Smooth muscle cell (in vitro differentiated cells): ENCODE measurements around the gene ARHGEF37. TPM values are rescaled to one million over a fixed set of nuclear protein-coding genes. Genes with fewer than 3 reads are reported as not detected.

Source experiments
- DNase-seq: peaks from one replicate; lab custom pipeline; 2025; ENCODE audit not compliant: unreplicated experiment; lab: John Stamatoyannopoulos, UW
- H2AFZ ChIP-seq: fragments of 200-600 bp; sonication (generic); 2 replicates; pipeline ENCODE4 v1.6.0; 2016; ENCODE audit warnings: antibody characterized with exemption, low read depth, mild to moderate bottlenecking
- H3F3A ChIP-seq: fragments of 200-600 bp; sonication (generic); 2 replicates; pipeline ENCODE4 v1.6.0; 2017; ENCODE audit warnings: antibody characterized with exemption, low read depth
- H3K27ac ChIP-seq: fragments of 200-600 bp; sonication (generic); 2 replicates; pipeline ENCODE4 v1.5.1; 2016; ENCODE audit warnings: low read depth, mild to moderate bottlenecking
- H3K27me3 ChIP-seq: fragments of 200-600 bp; sonication (generic); 2 replicates; pipeline ENCODE4 v1.6.1; 2016; ENCODE audit warnings: low read depth, mild to moderate bottlenecking
- H3K36me3 ChIP-seq: fragments of 200-600 bp; sonication (generic); 2 replicates; pipeline ENCODE4 v1.5.1; 2016; ENCODE audit warnings: low read depth
- H3K4me1 ChIP-seq: fragments of 200-600 bp; sonication (generic); 2 replicates; pipeline ENCODE4 v1.5.1; 2016; ENCODE audit warnings: low read depth
- H3K4me2 ChIP-seq: fragments of 200-600 bp; sonication (generic); 2 replicates; pipeline ENCODE4 v1.6.0; 2016; ENCODE audit warnings: mild to moderate bottlenecking
- H3K4me3 ChIP-seq: fragments of 200-600 bp; sonication (generic); 2 replicates; pipeline ENCODE4 v1.5.1; 2016; ENCODE audit warnings: mild to moderate bottlenecking
- H3K79me2 ChIP-seq: fragments of 200-600 bp; sonication (generic); 2 replicates; pipeline ENCODE4 v1.6.0; 2016; ENCODE audit warnings: low read depth, mild to moderate bottlenecking
- H3K9ac ChIP-seq: fragments of 200-600 bp; sonication (generic); 2 replicates; pipeline ENCODE4 v1.6.0; 2016; ENCODE audit warnings: low read depth
- H3K9me3 ChIP-seq: fragments of 200-600 bp; sonication (generic); replicated peaks from 2 replicates; pipeline ENCODE4 v1.5.1; 2016; ENCODE audit warnings: low read depth
- H4K20me1 ChIP-seq: fragments of 200-600 bp; sonication (generic); 2 replicates; pipeline ENCODE4 v1.6.0; 2016; ENCODE audit warnings: low read depth
- WGBS: methylation state at CpG from one replicate; pipeline ENCODE4 v1.1.7; 2016; ENCODE audit warnings: low lambda C conversion rate; 5-methylcytosine and 5-hydroxymethylcytosine counted together
- polyA plus RNA-seq: library from polyadenylated mRNA; unstranded; fragments of >200 nt; fragmentation: Nextera tagmentation; extraction: Ambion mirVana; gene quantifications from 2 replicates; pipeline ENCODE4 v1.2.1, GENCODE V29; 2016
- total RNA-seq: library from RNA; depleted of rRNA; stranded (reverse); fragments of >200 nt; gene quantifications from 2 replicates; pipeline ENCODE4 v1.2.3, GENCODE V29; 2014
- TF ChIP-seq, protein P1 (sequence below): fragments of 200-600 bp; sonication (generic); IDR thresholded peaks from 2 replicates; pipeline ENCODE4 v1.5.1; 2017; ENCODE audit warnings: borderline replicate concordance, mild to moderate bottlenecking, antibody characterized with exemption; ENCODE audit not compliant: insufficient read depth, poor library complexity, severe bottlenecking

ARHGEF37 gene
- total and polyA plus RNA-seq, 2 experiments from 2014 or later: 0.70 to 1.4 TPM

DNA sequence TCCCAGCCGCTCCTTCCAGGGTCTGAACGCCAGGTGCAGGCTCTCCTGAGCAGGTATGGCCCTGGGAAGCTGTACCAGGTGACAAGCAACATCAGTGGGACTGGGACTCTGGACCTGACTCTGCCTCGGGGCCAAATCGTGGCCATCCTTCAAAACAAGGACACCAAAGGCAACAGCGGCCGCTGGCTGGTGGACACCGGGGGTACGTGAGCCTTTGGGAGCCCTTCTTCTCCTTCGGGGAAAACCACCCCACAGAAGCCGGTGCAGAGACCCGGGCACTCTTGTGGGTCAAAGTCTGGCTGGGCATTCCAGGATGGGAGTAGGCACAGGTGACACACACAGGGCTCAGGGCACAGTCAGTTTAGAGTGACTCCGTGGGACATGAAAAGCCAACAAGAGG is 45.8 kb downstream of the ARHGEF37 start:
- Histone ChIP-seq H3K36me3 (no peaks in the 10 kb centered on the region), H3K4me1 (no peaks in the 10 kb centered on the region), H2AFZ (no peak overlapping the region), H3K4me3 (no peak overlapping the region), H3K9ac (no peak overlapping the region), H3K4me2 (no peak overlapping the region), H3K79me2 (no peaks in the 10 kb centered on the region), H3K27ac (no peak overlapping the region), H3K27me3 (no peaks in the 10 kb centered on the region), H4K20me1 (no peaks in the 10 kb centered on the region), H3K9me3 (no peaks in the 10 kb centered on the region), H3F3A (no peaks in the 10 kb centered on the region)
- TF ChIP-seq, protein P1, sequence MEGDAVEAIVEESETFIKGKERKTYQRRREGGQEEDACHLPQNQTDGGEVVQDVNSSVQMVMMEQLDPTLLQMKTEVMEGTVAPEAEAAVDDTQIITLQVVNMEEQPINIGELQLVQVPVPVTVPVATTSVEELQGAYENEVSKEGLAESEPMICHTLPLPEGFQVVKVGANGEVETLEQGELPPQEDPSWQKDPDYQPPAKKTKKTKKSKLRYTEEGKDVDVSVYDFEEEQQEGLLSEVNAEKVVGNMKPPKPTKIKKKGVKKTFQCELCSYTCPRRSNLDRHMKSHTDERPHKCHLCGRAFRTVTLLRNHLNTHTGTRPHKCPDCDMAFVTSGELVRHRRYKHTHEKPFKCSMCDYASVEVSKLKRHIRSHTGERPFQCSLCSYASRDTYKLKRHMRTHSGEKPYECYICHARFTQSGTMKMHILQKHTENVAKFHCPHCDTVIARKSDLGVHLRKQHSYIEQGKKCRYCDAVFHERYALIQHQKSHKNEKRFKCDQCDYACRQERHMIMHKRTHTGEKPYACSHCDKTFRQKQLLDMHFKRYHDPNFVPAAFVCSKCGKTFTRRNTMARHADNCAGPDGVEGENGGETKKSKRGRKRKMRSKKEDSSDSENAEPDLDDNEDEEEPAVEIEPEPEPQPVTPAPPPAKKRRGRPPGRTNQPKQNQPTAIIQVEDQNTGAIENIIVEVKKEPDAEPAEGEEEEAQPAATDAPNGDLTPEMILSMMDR: no peak
- WGBS: 91% methylated on average over 12 of the region's 12 CpGs
- no peak for DNase-seq

DNA sequence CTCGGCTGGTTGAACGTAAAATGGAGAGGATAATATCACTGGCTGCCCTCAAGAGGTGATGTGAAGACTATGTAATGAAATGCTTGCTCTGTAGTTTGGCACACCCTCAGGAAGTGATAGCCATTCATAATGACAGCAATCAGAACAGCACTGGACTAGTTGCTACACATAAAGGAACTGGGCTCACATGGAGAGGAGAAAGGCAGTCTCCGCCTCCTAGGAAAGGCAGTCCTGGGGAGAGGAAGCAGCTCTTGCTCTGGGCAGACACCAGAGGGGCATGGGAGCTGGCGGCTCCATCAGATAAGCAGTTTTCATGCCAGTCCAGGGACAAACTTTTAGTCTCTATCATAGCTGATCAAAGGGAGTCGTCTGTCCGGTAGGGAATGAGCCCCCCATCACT is 46.9 kb downstream of the ARHGEF37 start:
- H4K20me1 ChIP-seq: no peaks in the 10 kb centered on the region
- peaks cover 7% of the 10 kb centered on the region for H3K4me1 ChIP-seq
- H3K4me3 ChIP-seq: no peak overlapping the region
- no peaks in the 10 kb centered on the region for H3K79me2 ChIP-seq
- no peaks in the 10 kb centered on the region for H3K36me3 ChIP-seq
- TF ChIP-seq, protein P1: no peak
- 87% methylated on average over 6 of the region's 6 CpGs for WGBS
- no peak overlapping the region for H2AFZ ChIP-seq
- H3F3A ChIP-seq: no peaks in the 10 kb centered on the region
- H3K9ac ChIP-seq: no peak overlapping the region
- H3K27ac ChIP-seq: no peak overlapping the region
- no peaks in the 10 kb centered on the region for H3K9me3 ChIP-seq
- no peak overlapping the region for H3K4me2 ChIP-seq
- no peaks in the 10 kb centered on the region for H3K27me3 ChIP-seq
- DNase-seq: no peak

DNA sequence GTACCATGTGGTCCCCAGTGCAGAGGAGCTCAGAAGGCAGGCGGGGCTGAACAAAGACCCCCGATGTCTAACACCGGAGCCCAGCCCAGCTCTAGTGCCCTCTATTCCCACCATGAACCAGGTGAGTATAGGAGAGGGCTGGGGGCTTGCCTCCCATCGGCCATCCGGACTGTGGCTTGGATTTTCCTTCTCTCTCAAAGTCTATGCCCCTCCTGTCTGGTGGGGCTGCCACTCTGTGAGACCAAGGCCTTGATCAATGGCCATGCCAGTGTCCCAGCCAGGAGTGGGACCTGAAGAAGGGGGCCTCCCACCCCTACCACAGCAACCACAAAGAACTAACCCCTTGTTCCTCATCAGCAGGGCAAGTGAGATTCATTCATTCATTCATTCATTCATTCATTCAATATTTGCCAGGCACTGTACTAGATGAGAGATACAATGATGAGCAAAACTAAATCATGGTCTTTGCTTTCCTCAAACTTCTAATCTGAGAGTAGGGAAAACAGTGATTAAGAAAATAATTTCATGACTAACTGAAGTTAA is 47.6 kb downstream of the ARHGEF37 start:
- Histone ChIP-seq H3K4me2 (no peak overlapping the region), H3K4me1 (peaks cover 7% of the 10 kb centered on the region), H3K27me3 (no peaks in the 10 kb centered on the region), H3F3A (no peaks in the 10 kb centered on the region), H3K79me2 (no peaks in the 10 kb centered on the region), H2AFZ (no peak overlapping the region), H3K9ac (no peak overlapping the region), H3K4me3 (no peak overlapping the region), H3K36me3 (no peaks in the 10 kb centered on the region), H3K9me3 (no peaks in the 10 kb centered on the region), H4K20me1 (no peaks in the 10 kb centered on the region), H3K27ac (no peak overlapping the region)
- TF ChIP-seq, protein P1: no peak
- no peak for DNase-seq
- WGBS: 97% methylated on average over 5 of the region's 5 CpGs

DNA sequence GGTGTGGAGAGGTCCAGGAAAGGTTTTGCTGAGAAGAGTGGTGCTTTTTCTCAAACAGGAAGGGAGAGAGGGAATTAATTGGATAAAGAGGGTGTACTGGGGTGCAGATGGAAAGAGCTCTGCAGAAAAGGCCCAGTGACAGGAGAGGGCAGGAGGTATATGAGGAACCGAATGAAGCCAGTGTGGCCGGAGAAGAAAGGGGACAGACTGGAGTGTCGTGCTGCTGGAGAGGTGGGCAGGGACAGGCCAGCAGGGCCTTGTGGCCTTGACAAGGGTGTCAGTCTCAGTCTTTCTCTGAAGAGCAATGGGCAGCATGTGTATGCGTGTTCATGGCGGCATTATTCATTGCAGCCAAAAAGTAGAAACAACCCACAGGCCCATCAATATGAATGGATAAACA is 48.1 kb downstream of the ARHGEF37 start:
- 98% methylated on average over 5 of the region's 5 CpGs for WGBS
- no peak overlapping the region for H3K27ac ChIP-seq
- no peak overlapping the region for H3K4me2 ChIP-seq
- no peaks in the 10 kb centered on the region for H3F3A ChIP-seq
- no peak overlapping the region for H3K4me3 ChIP-seq
- H3K36me3 ChIP-seq: no peaks in the 10 kb centered on the region
- H2AFZ ChIP-seq: no peak overlapping the region
- H3K9ac ChIP-seq: no peak overlapping the region
- peaks cover 7% of the 10 kb centered on the region for H3K4me1 ChIP-seq
- no peaks in the 10 kb centered on the region for H3K27me3 ChIP-seq
- no peak for DNase-seq
- H3K79me2 ChIP-seq: no peaks in the 10 kb centered on the region
- H4K20me1 ChIP-seq: no peaks in the 10 kb centered on the region
- TF ChIP-seq, protein P1: no peak
- H3K9me3 ChIP-seq: no peaks in the 10 kb centered on the region
